Left lobe of liver (tissue), 2 donors: ENCODE data around the gene GATA3. TPM values are rescaled to one million over a fixed set of nuclear protein-coding genes. Genes with fewer than 3 reads are reported as not detected.

Experiments
- ATAC-seq: fragments of 200-7000 bp; cut with Tn5 transposase; one replicate; pipeline ENCODE4 v1.9.1; 2020; ENCODE audit warnings: mild to moderate bottlenecking, moderate library complexity
- DNase-seq: peaks from one replicate; pipeline ENCODE4 v3.0.0-alpha.2; 2020; ENCODE audit warnings: low spot score
- total RNA-seq: library from RNA; stranded (reverse); gene quantifications from one replicate; pipeline ENCODE4 v1.2.1, GENCODE V29; 2021
- donor health status: DM: no; HTN: no; CAD: no; lungs with moderate emphysema.
- donor health status: DM: no; HTN: yes; CAD: no.

The GATA3 gene
- total RNA-seq, 1 donor from 2014 or later: 0.88 TPM

- ATAC-seq (no peak), DNase-seq (no peak)
Observed at GRCh38 chr10:8088504-8088903, 34.0 kb downstream of the GATA3 start.

- ATAC-seq (no peak), DNase-seq (no peak)
Observed at GRCh38 chr10:8092428-8092827, 37.9 kb downstream of the GATA3 start.

- DNase-seq (no peak), ATAC-seq (no peak)
Observed at GRCh38 chr10:8095959-8096358, 41.5 kb downstream of the GATA3 start.

GRCh38 chr10:8096931-8097330 lies 42.4 kb downstream of the GATA3 start:
- no peak for ATAC-seq
- no peak for DNase-seq

GRCh38 chr10:8100366-8100765 lies 45.9 kb downstream of the GATA3 start:
- DNase-seq: no peak
- no peak for ATAC-seq

- ATAC-seq: no peak
- DNase-seq: no peak
Observed at GRCh38 chr10:8102708-8103401, 48.4 kb downstream of the GATA3 start.

- DNase-seq (no peak), ATAC-seq (no peak)
Observed at GRCh38 chr10:8103543-8103942, 49.1 kb downstream of the GATA3 start.

GRCh38 chr10:8104005-8104404 lies 49.5 kb downstream of the GATA3 start:
- DNase-seq: no peak
- ATAC-seq: no peak

- no peak for DNase-seq
- ATAC-seq: no peak
Observed at GRCh38 chr10:8104721-8105120, 50.2 kb downstream of the GATA3 start.

- ATAC-seq (no peak), DNase-seq (no peak)
Observed at GRCh38 chr10:8105932-8106331, 51.4 kb downstream of the GATA3 start.

- ATAC-seq: no peak
- no peak for DNase-seq
Observed at GRCh38 chr10:8112230-8112905, 57.9 kb downstream of the GATA3 start.

GRCh38 chr10:8112942-8113442 lies 58.5 kb downstream of the GATA3 start:
- DNase-seq (no peak), ATAC-seq (no peak)

GRCh38 chr10:8113616-8114015 lies 59.1 kb downstream of the GATA3 start:
- ATAC-seq (no peak), DNase-seq (no peak)

GRCh38 chr10:8114741-8115617 lies 60.5 kb downstream of the GATA3 start:
- DNase-seq (no peak), ATAC-seq (no peak)

- ATAC-seq: no peak
- no peak for DNase-seq
Observed at GRCh38 chr10:8115618-8115980, 61.1 kb downstream of the GATA3 start.

GRCh38 chr10:8116474-8116873 lies 62.0 kb downstream of the GATA3 start:
- DNase-seq (no peak), ATAC-seq (no peak)

GRCh38 chr10:8116926-8117493 lies 62.5 kb downstream of the GATA3 start:
- no peak for DNase-seq
- no peak for ATAC-seq

GRCh38 chr10:8121201-8121890 lies 66.9 kb downstream of the GATA3 start:
- ATAC-seq: no peak
- DNase-seq: no peak

GRCh38 chr10:8122611-8123369 lies 68.3 kb downstream of the GATA3 start:
- no peak for ATAC-seq
- DNase-seq: no peak

- ATAC-seq (no peak), DNase-seq (no peak)
Observed at GRCh38 chr10:8124436-8124835, 69.9 kb downstream of the GATA3 start.
